ENCODE measurements around the gene TMEM147. TPM values are rescaled to one million over a fixed set of nuclear protein-coding genes. Genes with fewer than 3 reads are reported as not detected.

The TMEM147 gene
- total and polyA plus RNA-seq, 2 of the 4 experiments (the other 2 are of a cell fraction): 67.6 to 108 TPM

GRCh38 chr19:35551091-35551810 is 5.8 kb downstream of the TMEM147 start:
- H3K9me3 ChIP-seq (ENCODE audit: control insufficient read depth, insufficient read depth, low read length): no peaks in the 10 kb centered on the region
- H3K79me1 ChIP-seq (ENCODE audit: low read depth in 1 of 2, low read length in 2 of 2): peaks cover 12 to 18% of the 10 kb centered on the region in 2 experiments
- in situ Hi-C loops (cut with MboI; ENCODE audit: low sequenced_read_pairs): no loop called here
- no peak overlapping the region for H2AK5ac ChIP-seq (ENCODE audit: low read depth, low read length)
- H3K4me1 ChIP-seq (ENCODE audit: control insufficient read depth, insufficient read depth, low read length): peaks cover 2% of the 10 kb centered on the region; the same call in 1 of the 2 replicates
- no peak for ATAC-seq (ENCODE audit: low read depth)
- no peak overlapping the region for H3K9ac ChIP-seq (ENCODE audit: low read depth, low read length)
- H3K27ac ChIP-seq (ENCODE audit: insufficient read depth, low read length): no peak overlapping the region
- no peaks in the 10 kb centered on the region for H3K9me1 ChIP-seq (ENCODE audit: insufficient read depth, low read length)
- H3K36me3 ChIP-seq (ENCODE audit: control insufficient read depth, insufficient read depth, low read length): peaks cover 4% of the 10 kb centered on the region; the same call in 1 of the 2 replicates
- no peak overlapping the region for H3K4me3 ChIP-seq (ENCODE audit: insufficient read depth, low read depth, low read length)
- no peak overlapping the region for H2BK120ac ChIP-seq (ENCODE audit: low read depth, low read length)
- no peak overlapping the region for H3K56ac ChIP-seq (ENCODE audit: extremely low read depth, insufficient read depth, low read length)
- dilution Hi-C loops (cut with HindIII; ENCODE audit: low sequenced_read_pairs, unreplicated experiment): no loop called here
- no peak overlapping the region for H2BK20ac ChIP-seq (ENCODE audit: low read depth, low read length)
- H4K5ac ChIP-seq (ENCODE audit: low read depth, low read length): no peak overlapping the region
- BruUV-seq (replicated peaks): no TSS peak
- 93% methylated on average over 14 of the region's 21 CpGs; no CpG with 5 or more reads in 1 of the 2 experiments for WGBS, 2 experiments (ENCODE audit: extremely low coverage in 2 of 2, insufficient read length in 1 of 2)
- H3K4ac ChIP-seq (ENCODE audit: low read depth, low read length): no peak overlapping the region
- no peak overlapping the region for H3K23ac ChIP-seq (ENCODE audit: low read depth, low read length)
- H4K91ac ChIP-seq (ENCODE audit: insufficient read depth, low read depth, low read length): no peak overlapping the region
- H2BK5ac ChIP-seq (ENCODE audit: low read depth, low read length, poor library complexity, severe bottlenecking): no peak overlapping the region
- no peak overlapping the region for H3K14ac ChIP-seq (replicated peaks; ENCODE audit: low read depth, low read length)
- no peak overlapping the region for H2AK9ac ChIP-seq (replicated peaks; ENCODE audit: low read depth, low read length, poor library complexity)
- DNase-seq: no peak
- H2BK15ac ChIP-seq (ENCODE audit: low read depth, low read length): no peak overlapping the region
- POLR2A ChIA-PET (ENCODE audit: unreplicated experiment): no interaction called here
- no peak overlapping the region for H3K18ac ChIP-seq (ENCODE audit: low read depth, low read length)
- no peak for TF ChIP-seq CEBPB (IDR thresholded peaks at IDR 0.05; ENCODE audit: low read depth, low read length)
- no peak for TF ChIP-seq USF2 (IDR thresholded peaks at IDR 0.05; ENCODE audit: low read depth, low read length)
- TF ChIP-seq MAFK (IDR thresholded peaks at IDR 0.05; ENCODE audit: low read depth, low read length): no peak
- no peak for TF ChIP-seq CHD1 (IDR thresholded peaks at IDR 0.05; ENCODE audit: low read depth, low read length)
- TF ChIP-seq POLR2A (IDR thresholded peaks at IDR 0.05; ENCODE audit: low read depth, low read length): no peak
- no peak for TF ChIP-seq FOS (IDR thresholded peaks at IDR 0.05; ENCODE audit: low read depth, low read length)
- TF ChIP-seq BHLHE40 (IDR thresholded peaks at IDR 0.05; ENCODE audit: low read depth, low read length): no peak
- no peak for TF ChIP-seq ELK1 (IDR thresholded peaks at IDR 0.05; ENCODE audit: borderline replicate concordance, low read depth, low read length)
- TF ChIP-seq CTCF (conservative IDR thresholded peaks at IDR 0.05; ENCODE audit: low read depth, low read length): no peak
- TF ChIP-seq MAZ (IDR thresholded peaks at IDR 0.05; ENCODE audit: borderline replicate concordance, low read depth, low read length): no peak
- no peak for TF ChIP-seq RAD21 (IDR thresholded peaks at IDR 0.05; ENCODE audit: low read length)
- TF ChIP-seq MXI1 (IDR thresholded peaks at IDR 0.05; ENCODE audit: borderline replicate concordance, low read depth, low read length): no peak
- TF ChIP-seq SMC3 (IDR thresholded peaks at IDR 0.05; ENCODE audit: low read depth, low read length): no peak
- no peak for TF ChIP-seq NFE2L2 (IDR thresholded peaks at IDR 0.05; ENCODE audit: low read depth, low read length)
- intact Hi-C loops (cut with micrococcal nuclease): no loop called here
- H2AFZ ChIP-seq (replicated peaks; ENCODE audit: low read length, poor library complexity): no peak overlapping the region
- H3K27me3 ChIP-seq (ENCODE audit: control insufficient read depth, insufficient read depth, low read length): peaks cover 7% of the 10 kb centered on the region
- H3K4me2 ChIP-seq (ENCODE audit: low read depth, low read length): no peak overlapping the region
- 0 out of 2 replicates have a peak, but pooled peaks cover 7% of the 10 kb centered on the region for H4K20me1 ChIP-seq (ENCODE audit: insufficient read depth, low read length)
- H4K8ac ChIP-seq (ENCODE audit: low read depth in 2 of 2, low read length in 2 of 2): no peak overlapping the region
- CTCF ChIA-PET: no interaction called here
